HEK293T (cell line): ENCODE measurements around the gene FAM171A1.

Source experiments
- BHLHE40 ChIP-seq: fragments of 450-650 bp; IDR thresholded peaks from 2 replicates; pipeline ENCODE4 v1.6.1; 2016; ENCODE audit warnings: mild to moderate bottlenecking, moderate library complexity, borderline replicate concordance
- ELF4 ChIP-seq: fragments of 450-650 bp; IDR thresholded peaks from 2 replicates; pipeline ENCODE4 v1.6.1; 2017; ENCODE audit warnings: antibody characterized with exemption
- FOXA1 ChIP-seq: fragments of 450-650 bp; IDR thresholded peaks from 2 replicates; pipeline ENCODE4 v1.6.1; 2016; ENCODE audit warnings: mild to moderate bottlenecking
- HDGF ChIP-seq: fragments of 450-650 bp; IDR thresholded peaks from 2 replicates; pipeline ENCODE4 v1.6.1; 2017; ENCODE audit warnings: antibody characterized with exemption, borderline replicate concordance
- PKNOX1 ChIP-seq: fragments of 450-650 bp; IDR thresholded peaks from 2 replicates; pipeline ENCODE4 v1.6.1; 2016
- SP1 ChIP-seq: fragments of 450-650 bp; IDR thresholded peaks from 2 replicates; pipeline ENCODE4 v1.6.1; 2017
- ZNF384 ChIP-seq: fragments of 450-650 bp; IDR thresholded peaks from 2 replicates; pipeline ENCODE4 v1.6.1; 2016

- TF ChIP-seq ELF4, result no peak
- no peak for TF ChIP-seq HDGF
- TF ChIP-seq PKNOX1, result no peak
- TF ChIP-seq ZNF384, result no peak
- TF ChIP-seq SP1, result no peak
- TF ChIP-seq BHLHE40, result no peak
- TF ChIP-seq FOXA1, result no peak
Observed at GRCh38 chr10:15365692-15366091, 5.4 kb downstream of the FAM171A1 start.
